ENCODE results near the gene PCDHB7.
"Not testable (repeated sequence)": the region's sequence is repeated elsewhere in the genome, so short reads cannot be mapped to it uniquely, and the experiment has no call there.

Gene PCDHB7

GRCh38 chr5:141180313-141180712, 7.9 kb downstream of the PCDHB7 start:
- DNase-seq (ENCODE audit: low read depth), result no peak

- no peak for DNase-seq (ENCODE audit: low read depth)
These were observed 9.8 kb downstream of the PCDHB7 start, which contains the start of gene PCDHB16 for GRCh38 chr5:141182248-141182647. Gene PCDHB16 (plus strand): TSS chr5:141182387. CDS start chr5:141182560, 173 bp downstream.

DNA sequence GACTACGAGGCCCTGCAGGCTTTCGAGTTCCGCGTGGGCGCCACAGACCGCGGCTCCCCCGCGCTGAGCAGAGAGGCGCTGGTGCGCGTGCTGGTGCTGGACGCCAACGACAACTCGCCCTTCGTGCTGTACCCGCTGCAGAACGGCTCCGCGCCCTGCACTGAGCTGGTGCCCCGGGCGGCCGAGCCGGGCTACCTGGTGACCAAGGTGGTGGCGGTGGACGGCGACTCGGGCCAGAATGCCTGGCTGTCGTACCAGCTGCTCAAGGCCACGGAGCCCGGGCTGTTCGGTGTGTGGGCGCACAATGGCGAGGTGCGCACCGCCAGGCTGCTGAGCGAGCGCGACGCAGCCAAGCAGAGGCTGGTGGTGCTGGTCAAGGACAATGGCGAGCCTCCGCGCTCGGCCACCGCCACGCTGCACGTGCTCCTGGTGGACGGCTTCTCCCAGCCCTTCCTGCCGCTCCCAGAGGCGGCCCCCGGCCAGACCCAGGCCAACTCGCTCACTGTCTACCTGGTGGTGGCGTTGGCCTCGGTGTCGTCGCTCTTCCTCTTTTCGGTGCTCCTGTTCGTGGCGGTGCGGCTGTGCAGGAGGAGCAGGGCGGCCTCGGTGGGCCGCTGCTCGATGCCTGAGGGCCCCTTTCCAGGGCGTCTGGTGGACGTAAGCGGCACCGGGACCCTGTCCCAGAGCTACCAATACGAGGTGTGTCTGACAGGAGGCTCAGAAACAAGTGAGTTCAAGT, 11.8 kb downstream of the PCDHB7 start:
- not testable (repeated sequence) for DNase-seq (ENCODE audit: low read depth)

GRCh38 chr5:141186897-141187512, 14.6 kb downstream of the PCDHB7 start, which contains the start of gene PCDHB9:
Gene PCDHB9 (plus strand): TSS chr5:141187161. CDS start chr5:141187319, 158 bp downstream.
- DNase-seq (ENCODE audit: low read depth), result no peak

DNA sequence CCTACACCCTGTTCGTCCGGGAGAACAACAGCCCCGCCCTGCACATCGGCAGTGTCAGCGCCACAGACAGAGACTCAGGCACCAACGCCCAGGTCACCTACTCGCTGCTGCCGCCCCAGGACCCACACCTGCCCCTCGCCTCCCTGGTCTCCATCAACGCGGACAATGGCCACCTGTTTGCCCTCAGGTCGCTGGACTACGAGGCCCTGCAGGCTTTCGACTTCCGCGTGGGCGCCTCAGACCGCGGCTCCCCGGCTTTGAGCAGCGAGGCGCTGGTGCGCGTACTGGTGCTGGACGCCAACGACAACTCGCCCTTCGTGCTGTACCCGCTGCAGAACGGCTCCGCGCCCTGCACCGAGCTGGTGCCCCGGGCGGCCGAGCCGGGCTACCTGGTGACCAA, 16.2 kb downstream of the PCDHB7 start:
- DNase-seq (ENCODE audit: low read depth), result not testable (repeated sequence)

- not testable (repeated sequence) for DNase-seq (ENCODE audit: low read depth)
These were observed 16.7 kb downstream of the PCDHB7 start for GRCh38 chr5:141189131-141189530.

- no peak for DNase-seq (ENCODE audit: low read depth)
These were observed 19.8 kb downstream of the PCDHB7 start, which contains the start of gene PCDHB10 for GRCh38 chr5:141192110-141192725. Gene PCDHB10 (plus strand): TSS chr5:141192353. CDS start chr5:141192553, 200 bp downstream.

DNA sequence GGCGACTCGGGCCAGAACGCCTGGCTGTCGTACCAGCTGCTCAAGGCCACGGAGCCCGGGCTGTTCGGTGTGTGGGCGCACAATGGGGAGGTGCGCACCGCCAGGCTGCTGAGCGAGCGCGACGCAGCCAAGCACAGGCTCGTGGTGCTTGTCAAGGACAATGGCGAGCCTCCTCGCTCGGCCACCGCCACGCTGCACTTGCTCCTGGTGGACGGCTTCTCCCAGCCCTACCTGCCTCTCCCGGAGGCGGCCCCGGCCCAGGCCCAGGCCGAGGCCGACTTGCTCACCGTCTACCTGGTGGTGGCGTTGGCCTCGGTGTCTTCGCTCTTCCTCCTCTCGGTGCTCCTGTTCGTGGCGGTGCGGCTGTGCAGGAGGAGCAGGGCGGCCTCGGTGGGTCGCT, 21.9 kb downstream of the PCDHB7 start:
- not testable (repeated sequence) for DNase-seq (ENCODE audit: low read depth)

GRCh38 chr5:141196363-141196762, 23.9 kb downstream of the PCDHB7 start:
- no peak for DNase-seq (ENCODE audit: low read depth)

GRCh38 chr5:141199359-141200235, 27.2 kb downstream of the PCDHB7 start, which contains the start of gene PCDHB11:
Gene PCDHB11 (plus strand): TSS chr5:141199627. CDS start chr5:141199775, 148 bp downstream.
- no peak for DNase-seq (ENCODE audit: low read depth)

DNA sequence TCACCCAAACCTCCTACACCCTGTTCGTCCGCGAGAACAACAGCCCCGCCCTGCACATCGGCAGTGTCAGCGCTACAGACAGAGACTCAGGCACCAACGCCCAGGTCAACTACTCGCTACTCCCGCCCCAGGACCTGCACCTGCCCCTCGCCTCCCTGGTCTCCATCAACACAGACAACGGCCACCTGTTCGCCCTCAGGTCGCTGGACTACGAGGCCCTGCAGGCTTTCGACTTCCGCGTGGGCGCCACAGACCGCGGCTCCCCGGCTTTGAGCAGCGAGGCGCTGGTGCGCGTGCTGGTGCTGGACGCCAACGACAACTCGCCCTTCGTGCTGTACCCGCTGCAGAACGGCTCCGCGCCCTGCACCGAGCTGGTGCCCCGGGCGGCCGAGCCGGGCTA, 28.7 kb downstream of the PCDHB7 start:
- not testable (repeated sequence) for DNase-seq (ENCODE audit: low read depth)

DNA sequence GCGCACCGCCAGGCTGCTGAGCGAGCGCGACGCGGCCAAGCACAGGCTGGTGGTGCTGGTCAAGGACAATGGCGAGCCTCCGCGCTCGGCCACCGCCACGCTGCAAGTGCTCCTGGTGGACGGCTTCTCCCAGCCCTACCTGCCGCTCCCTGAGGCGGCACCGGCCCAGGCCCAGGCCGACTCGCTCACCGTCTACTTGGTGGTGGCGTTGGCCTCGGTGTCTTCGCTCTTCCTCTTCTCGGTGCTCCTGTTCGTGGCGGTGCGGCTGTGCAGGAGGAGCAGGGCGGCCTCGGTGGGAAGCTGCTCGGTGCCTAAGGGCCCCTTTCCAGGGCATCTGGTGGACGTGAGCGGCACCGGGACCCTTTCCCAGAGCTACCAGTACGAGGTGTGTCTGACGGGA, 29.2 kb downstream of the PCDHB7 start:
- not testable (repeated sequence) for DNase-seq (ENCODE audit: low read depth)

DNA sequence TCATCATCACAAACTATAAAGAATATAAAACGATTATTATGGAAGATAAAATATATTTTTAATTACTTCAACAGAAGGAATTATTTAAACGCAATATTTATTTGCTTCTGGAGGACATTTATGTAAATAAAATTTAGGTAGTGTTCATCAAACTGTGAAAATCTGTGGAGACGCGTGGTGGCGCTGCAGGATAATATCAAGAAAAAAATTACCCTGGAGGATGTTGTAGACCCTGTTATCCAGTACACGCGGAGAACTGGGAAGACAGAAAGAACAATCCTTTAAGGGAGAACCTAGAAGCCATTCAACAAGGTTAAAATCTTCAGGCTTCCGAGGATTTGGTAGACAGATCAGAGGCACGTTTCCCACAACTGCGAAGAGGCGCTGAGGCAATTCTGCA, 36.0 kb downstream of the PCDHB7 start, which contains the start of gene PCDHB12:
Gene PCDHB12, plus strand, starts transcription at position 242 of the 400 bp plus-strand sequence. CDS start 189 bp downstream, outside the sequence.
- DNase-seq (ENCODE audit: low read depth), result no peak

DNA sequence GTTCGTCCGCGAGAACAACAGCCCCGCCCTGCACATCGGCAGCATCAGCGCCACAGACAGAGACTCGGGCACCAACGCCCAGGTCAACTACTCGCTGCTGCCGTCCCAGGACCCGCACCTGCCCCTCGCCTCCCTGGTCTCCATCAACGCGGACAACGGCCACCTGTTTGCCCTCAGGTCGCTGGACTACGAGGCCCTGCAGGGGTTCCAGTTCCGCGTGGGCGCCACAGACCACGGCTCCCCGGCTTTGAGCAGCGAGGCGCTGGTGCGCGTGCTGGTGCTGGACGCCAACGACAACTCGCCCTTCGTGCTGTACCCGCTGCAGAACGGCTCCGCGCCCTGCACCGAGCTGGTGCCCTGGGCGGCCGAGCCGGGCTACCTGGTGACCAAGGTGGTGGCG, 37.8 kb downstream of the PCDHB7 start:
- not testable (repeated sequence) for DNase-seq (ENCODE audit: low read depth)

GRCh38 chr5:141210849-141211248, 38.4 kb downstream of the PCDHB7 start:
- DNase-seq (ENCODE audit: low read depth), result not testable (repeated sequence)

DNA sequence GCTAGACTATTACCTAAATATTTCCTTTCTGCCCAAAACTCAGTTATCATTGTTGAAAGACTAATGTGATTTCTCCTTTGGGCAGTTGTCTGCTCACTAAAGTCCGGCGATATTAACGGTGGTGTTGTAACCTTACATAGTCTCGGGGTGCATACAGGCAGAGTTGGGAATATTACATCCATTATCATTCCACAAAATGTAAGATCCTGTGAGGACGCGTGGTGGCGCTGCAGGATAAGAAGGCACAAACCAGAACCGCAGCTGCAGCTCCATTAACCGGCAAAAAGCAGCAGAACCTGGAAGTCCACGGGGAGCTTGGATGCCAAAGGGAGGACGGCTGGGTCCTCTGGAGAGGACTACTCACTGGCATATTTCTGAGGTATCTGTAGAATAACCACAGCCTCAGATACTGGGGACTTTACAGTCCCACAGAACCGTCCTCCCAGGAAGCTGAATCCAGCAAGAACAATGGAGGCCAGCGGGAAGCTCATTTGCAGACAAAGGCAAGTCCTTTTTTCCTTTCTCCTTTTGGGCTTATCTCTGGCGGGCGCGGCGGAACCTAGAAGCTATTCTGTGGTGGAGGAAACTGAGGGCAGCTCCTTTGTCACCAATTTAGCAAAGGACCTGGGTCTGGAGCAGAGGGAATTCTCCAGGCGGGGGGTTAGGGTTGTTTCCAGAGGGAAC, 41.4 kb downstream of the PCDHB7 start, which contains the start of gene PCDHB13:
Gene PCDHB13, plus strand, starts transcription at position 264 of the 684 bp plus-strand sequence. Its CDS starts 205 bp downstream, at position 469.
- not testable (repeated sequence) for DNase-seq (ENCODE audit: low read depth)

GRCh38 chr5:141214583-141214982, 42.1 kb downstream of the PCDHB7 start:
- not testable (repeated sequence) for DNase-seq (ENCODE audit: low read depth)

DNA sequence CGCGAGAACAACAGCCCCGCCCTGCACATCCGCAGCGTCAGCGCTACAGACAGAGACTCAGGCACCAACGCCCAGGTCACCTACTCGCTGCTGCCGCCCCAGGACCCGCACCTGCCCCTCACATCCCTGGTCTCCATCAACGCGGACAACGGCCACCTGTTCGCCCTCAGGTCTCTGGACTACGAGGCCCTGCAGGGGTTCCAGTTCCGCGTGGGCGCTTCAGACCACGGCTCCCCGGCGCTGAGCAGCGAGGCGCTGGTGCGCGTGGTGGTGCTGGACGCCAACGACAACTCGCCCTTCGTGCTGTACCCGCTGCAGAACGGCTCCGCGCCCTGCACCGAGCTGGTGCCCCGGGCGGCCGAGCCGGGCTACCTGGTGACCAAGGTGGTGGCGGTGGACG, 43.1 kb downstream of the PCDHB7 start:
- DNase-seq (ENCODE audit: low read depth), result not testable (repeated sequence)

DNA sequence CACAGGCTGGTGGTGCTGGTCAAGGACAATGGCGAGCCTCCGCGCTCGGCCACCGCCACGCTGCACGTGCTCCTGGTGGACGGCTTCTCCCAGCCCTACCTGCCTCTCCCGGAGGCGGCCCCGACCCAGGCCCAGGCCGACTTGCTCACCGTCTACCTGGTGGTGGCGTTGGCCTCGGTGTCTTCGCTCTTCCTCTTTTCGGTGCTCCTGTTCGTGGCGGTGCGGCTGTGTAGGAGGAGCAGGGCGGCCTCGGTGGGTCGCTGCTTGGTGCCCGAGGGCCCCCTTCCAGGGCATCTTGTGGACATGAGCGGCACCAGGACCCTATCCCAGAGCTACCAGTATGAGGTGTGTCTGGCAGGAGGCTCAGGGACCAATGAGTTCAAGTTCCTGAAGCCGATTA, 43.6 kb downstream of the PCDHB7 start:
- DNase-seq (ENCODE audit: low read depth), result not testable (repeated sequence)

- no peak for DNase-seq (ENCODE audit: low read depth)
These were observed 50.8 kb downstream of the PCDHB7 start, which contains the start of gene PCDHB14 for GRCh38 chr5:141223112-141223783. Gene PCDHB14 (plus strand): TSS chr5:141223343. CDS start chr5:141223506, 163 bp downstream.
